Cerebellar nuclear complex (tissue), 1 donor: ENCODE results near the gene IGF2.

Source experiments
- DNase-seq, 2 experiments: peaks; one replicate each; lab custom pipeline; 2025; lab: John Stamatoyannopoulos, UW

The IGF2 gene

DNA sequence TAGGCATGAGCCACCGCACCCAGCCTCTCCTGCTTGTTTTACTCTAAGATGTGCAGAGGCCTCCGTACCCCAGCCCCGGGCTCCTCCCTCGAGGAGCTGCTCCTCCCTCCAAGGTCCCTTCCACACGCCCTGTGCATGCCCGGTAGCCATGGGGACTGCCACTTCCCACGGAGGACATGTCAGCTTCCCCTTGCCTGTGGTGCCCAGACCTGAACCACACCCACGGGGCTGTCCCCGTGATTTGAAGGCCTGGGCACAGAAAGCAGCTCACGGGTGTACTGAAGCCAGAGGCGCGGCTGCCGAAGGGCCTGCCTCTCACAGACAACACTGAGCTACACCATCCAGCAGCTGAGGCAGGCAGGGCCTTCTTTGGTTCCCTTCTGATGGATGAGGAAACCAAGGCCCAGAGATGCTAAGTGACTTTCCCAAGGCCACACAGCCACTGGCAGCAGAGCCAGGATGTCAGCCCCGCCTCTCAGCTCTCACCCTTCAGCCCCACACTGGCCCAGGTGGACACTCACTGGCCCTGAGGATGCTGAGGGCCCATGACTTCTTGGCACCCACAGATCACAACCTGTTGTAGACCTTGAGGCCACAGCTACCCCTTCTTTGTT is 14.5 kb upstream of the IGF2 start:
- DNase-seq, result no peak

DNA sequence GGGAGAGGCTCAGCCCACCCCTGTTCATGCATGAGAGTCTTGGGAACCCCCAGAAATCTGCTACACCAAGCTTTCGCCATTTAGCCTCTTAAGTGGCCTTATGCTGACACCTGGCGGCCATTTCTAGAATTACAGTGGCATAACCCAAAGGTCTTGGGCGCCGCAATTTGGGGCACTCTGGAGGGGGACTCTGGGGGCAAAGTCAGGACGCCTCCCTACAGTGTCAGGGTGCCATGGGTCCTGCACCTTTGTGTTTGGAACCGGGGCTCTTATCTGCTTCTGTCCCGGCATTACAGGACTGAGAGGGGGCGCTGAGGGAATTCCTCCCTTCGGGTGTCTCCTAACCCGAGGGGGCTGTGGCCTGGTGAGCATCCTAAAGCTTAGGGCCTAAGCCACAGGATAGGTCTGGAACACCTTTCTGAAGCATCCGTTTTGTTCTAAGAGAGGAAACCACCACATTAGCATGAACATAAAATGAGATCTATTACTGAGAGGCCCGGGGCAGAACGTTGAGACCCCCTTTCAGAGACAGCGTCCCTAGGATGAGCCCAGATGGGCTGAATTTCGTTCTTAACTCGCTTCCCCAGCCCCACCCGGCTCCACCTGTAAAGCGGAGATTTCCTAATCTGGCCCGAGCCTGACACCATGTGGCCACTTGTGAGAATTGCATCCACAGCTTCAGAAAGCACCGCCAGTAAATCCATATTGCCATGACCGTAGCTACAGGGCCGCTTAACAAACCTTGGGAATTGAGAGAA is 12.5 kb upstream of the IGF2 start:
- DNase-seq, result peak in 1 of 2 experiments; percentile 32

DNA sequence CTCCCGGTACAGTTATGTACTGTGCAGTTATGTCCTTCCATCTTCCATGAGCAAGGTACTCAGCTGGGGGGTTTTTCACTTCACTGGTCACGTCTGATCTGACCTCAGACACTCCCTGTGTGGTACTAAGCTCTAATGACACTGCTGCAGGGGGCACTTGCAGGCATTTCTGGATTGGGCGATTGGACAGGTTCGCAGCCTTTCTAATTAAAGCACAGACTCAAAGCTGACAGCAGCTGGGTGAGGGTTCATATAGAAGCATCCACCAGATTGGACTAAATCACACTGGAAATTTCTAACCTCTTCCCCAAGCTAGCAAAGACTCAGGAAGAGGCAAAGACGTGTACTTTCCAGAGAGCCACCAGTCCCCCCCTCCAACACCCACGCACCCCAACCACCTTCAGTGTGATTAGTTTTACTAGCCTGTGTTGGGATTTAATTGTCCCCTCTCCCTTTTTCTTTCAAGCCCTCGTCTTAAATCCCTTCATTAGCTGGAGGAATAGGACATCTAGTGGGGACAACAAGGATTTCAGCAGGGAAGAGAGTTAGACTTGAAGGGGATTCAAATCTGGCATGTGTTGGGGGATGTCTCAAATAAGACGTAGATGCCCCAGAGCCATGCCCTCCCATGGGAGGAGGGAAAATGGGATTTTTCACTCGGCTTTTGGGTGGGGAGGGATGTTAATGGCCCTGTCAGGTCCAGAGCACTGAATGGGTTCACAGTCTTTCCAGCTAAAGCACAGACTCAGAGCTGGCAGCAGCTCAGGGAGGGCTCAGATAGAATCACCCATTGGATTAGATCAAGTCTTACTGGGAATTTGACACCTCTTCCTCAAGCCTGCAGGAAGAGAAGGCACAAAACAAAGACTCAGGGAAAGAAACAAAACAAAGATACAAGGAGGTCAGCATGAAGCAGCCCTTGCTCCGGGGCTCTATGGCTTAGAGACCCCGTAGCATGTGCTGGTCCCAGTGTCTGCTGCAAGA is 11.0 kb upstream of the IGF2 start:
- DNase-seq, result no peak

DNA sequence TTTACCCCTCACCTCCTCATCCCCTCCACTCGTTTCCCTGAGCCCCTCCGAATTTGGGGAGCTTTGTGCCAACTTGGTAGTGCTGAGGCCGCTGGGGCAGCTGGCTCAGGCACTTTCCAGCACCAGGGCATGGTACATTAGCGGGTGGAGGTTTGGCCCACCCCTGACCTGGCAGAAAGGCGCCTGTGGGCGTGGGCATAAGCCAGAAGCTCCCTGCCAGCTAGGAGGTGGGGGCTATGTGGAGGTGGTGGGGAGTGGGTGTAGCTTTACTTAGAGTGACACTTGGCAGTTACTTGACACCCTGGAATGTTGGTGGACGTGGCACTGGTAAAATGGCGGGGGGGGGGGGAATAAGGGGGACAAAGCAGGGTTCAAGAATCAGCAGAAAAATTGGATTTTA is 10.3 kb upstream of the IGF2 start:
- DNase-seq, result no peak

GRCh38 chr11:2148595-2148994 is 9.4 kb upstream of the IGF2 start:
- no peak for DNase-seq

- no peak for DNase-seq
These were observed 8.2 kb upstream of the IGF2 start for GRCh38 chr11:2147391-2147790.

GRCh38 chr11:2146051-2146450 is 6.9 kb upstream of the IGF2 start:
- DNase-seq, result no peak

- DNase-seq, result no peak
These were observed 5.5 kb upstream of the IGF2 start for GRCh38 chr11:2144544-2145248.

- DNase-seq, result no peak
These were observed 4.8 kb upstream of the IGF2 start for GRCh38 chr11:2143799-2144543.

- DNase-seq, result no peak
These were observed 4.2 kb upstream of the IGF2 start for GRCh38 chr11:2143477-2143798.

- no peak for DNase-seq
These were observed 3.6 kb upstream of the IGF2 start for GRCh38 chr11:2142762-2143202.

DNA sequence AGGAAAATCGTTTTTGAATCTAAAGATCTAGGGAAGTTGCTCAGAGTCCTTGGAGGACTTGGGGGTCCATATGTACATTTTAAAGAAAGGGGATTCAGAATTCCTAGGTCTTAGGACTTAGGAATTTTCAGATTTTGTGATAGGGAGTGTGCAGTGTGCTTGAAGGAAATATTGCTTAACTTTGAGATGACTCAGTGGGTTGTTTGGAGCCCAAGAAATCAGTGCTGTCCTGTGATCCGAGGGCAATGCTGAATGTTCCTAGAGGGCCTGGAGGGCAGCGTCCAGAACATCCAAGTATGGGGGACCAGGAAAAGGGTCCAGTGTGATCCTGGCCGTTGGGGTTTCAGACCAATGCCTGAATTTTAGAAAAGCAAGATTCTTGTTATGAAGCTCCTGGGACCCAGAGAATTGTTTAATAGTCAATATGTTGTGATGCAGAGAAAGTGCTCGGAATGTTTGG is 3.1 kb upstream of the IGF2 start:
- DNase-seq, result no peak

- no peak for DNase-seq
These were observed 1.5 kb upstream of the IGF2 start for GRCh38 chr11:2140411-2141400.

DNA sequence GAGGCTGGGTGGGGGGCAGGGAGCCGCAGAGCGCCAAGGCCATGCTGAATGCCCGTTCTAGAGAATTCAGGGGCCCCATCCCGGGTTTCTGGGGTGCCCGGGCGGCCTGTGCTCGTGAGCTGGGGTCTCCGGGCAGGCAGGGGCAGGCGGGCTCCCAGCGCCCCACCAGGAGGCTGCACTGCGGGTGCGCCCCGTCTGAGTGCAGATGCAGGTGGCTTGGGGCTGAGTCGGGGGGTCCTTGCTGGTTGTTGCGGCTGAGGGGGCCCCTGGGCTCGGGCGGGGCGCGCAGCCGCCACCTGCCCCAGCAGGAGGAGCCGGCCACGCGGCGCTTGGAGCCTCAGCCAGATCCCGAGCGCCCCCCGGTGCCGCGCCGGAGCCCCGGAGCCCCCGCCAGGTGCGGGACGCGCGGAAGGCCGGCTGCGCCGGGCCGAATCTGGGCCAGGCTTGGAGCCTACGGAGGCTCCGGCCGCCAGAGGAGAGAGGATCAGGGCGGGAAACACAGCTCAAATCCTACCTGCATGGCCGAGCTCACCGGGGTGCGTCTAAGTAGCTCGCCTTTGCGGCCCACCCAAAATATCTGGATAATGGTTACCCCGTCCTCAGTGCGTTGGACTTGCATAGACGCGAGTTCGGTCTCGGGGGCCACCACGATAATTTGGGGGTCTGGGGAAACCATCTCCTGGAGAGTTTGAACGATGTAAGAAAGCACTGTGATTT is 590 bp upstream of the IGF2 start:
- DNase-seq, result no peak

DNA sequence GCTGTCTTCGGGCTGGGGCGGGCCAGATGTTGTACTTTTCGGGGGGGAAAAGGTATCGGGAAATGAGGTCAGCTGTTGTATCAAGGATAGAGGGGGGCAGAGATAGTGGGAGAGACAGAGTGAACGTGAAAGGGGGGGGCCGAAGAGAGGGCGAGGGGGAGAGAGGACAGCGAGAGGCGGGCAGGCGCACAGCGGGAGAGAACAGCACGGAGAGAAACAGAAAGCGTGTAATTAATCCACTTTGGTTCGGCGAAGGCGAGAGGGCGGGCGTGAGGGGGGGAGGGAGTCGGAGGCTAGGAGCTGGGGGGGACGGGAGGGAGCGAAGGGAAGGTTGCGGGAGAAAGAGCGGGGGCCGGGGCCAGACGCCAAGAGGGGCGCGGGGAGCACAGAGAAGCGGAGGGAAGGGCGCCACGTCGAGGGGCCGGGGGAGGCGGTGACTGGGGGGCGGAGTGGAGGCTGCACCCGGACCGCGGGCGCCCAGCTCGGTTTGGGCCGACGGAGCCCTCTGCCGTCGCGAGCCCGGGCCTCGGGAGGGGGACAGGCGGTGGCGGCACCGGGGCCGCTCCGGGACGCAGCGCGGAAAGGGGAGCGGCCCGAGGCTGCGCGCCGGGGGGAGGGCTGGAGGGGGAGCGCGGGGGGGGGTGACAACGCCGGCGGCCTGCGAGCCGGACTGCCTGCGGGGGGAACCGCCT is 612 bp downstream of the IGF2 start:
- no peak for DNase-seq

- DNase-seq, result no peak
These were observed 1.1 kb downstream of the IGF2 start for GRCh38 chr11:2138068-2138430.

- DNase-seq, result no peak
These were observed 1.8 kb downstream of the IGF2 start for GRCh38 chr11:2137202-2138067.

- DNase-seq, result no peak
These were observed 2.3 kb downstream of the IGF2 start for GRCh38 chr11:2136952-2137201.
